ENCODE data around the gene B9D2. TPM values are rescaled to one million over a fixed set of nuclear protein-coding genes. Genes with fewer than 3 reads are reported as not detected.

Gene B9D2
- total RNA-seq, 3 donors from 2014 or later: 7.0 to 11.3 (median 9.1) TPM

- Histone ChIP-seq H3K4me3 (no peak overlapping the region), H3K36me3 (ENCODE audit: low read depth) (no peaks in the 10 kb centered on the region), H3K9me3 (no peaks in the 10 kb centered on the region), H3K4me1 (ENCODE audit: low read depth) (peaks cover 36% of the 10 kb centered on the region)
- intact Hi-C loops (cut with DNase I, micrococcal nuclease): no loop called here
- ATAC-seq (no peak), DNase-seq (no peak)
- TF ChIP-seq, protein P1, sequence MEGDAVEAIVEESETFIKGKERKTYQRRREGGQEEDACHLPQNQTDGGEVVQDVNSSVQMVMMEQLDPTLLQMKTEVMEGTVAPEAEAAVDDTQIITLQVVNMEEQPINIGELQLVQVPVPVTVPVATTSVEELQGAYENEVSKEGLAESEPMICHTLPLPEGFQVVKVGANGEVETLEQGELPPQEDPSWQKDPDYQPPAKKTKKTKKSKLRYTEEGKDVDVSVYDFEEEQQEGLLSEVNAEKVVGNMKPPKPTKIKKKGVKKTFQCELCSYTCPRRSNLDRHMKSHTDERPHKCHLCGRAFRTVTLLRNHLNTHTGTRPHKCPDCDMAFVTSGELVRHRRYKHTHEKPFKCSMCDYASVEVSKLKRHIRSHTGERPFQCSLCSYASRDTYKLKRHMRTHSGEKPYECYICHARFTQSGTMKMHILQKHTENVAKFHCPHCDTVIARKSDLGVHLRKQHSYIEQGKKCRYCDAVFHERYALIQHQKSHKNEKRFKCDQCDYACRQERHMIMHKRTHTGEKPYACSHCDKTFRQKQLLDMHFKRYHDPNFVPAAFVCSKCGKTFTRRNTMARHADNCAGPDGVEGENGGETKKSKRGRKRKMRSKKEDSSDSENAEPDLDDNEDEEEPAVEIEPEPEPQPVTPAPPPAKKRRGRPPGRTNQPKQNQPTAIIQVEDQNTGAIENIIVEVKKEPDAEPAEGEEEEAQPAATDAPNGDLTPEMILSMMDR (IDR thresholded peaks at IDR 0.05): no peak
Measured at GRCh38 chr19:41327076-41327575, 36.8 kb downstream of the B9D2 start.

GRCh38 chr19:41325947-41326706 is 37.8 kb downstream of the B9D2 start:
- no peak overlapping the region for H3K4me3 ChIP-seq
- intact Hi-C loops (cut with DNase I, micrococcal nuclease): no loop called here
- peak; percentile 4 for ATAC-seq
- no peaks in the 10 kb centered on the region for H3K36me3 ChIP-seq (ENCODE audit: low read depth)
- H3K9me3 ChIP-seq: no peaks in the 10 kb centered on the region
- DNase-seq: peak in 1 of 3 donors; percentile 68
- TF ChIP-seq, protein P1 (IDR thresholded peaks at IDR 0.05): no peak
- H3K4me1 ChIP-seq (ENCODE audit: low read depth): peaks cover 36% of the 10 kb centered on the region

DNA sequence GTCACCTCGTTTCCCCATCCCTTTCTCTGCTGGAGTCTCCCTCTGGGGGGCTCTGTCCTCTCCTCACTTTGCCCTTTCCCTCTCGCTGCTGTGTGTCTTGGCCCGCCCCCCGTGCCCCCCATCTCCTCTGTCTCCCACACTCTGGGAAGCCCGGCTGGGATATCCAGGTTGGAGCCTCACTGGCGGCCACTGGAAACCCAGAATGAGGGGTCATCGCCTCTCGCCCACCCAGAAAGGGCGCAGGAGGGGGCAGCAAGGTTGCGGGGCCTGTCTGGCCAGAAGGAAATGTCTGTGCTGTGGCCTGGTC is 38.4 kb downstream of the B9D2 start:
- DNase-seq (no peak), ATAC-seq (no peak)
- H3K9me3 ChIP-seq: no peaks in the 10 kb centered on the region
- peaks cover 36% of the 10 kb centered on the region for H3K4me1 ChIP-seq (ENCODE audit: low read depth)
- H3K36me3 ChIP-seq (ENCODE audit: low read depth): no peaks in the 10 kb centered on the region
- intact Hi-C loops (cut with DNase I, micrococcal nuclease): no loop called here
- TF ChIP-seq, protein P1 (IDR thresholded peaks at IDR 0.05): no peak
- H3K4me3 ChIP-seq: no peak overlapping the region

- ATAC-seq (no peak), DNase-seq (peak in 2 of 3 donors; percentile 63 to 80)
- Histone ChIP-seq H3K9me3 (no peaks in the 10 kb centered on the region), H3K4me3 (no peak overlapping the region), H3K4me1 (ENCODE audit: low read depth) (peaks cover 36% of the 10 kb centered on the region), H3K36me3 (ENCODE audit: low read depth) (no peaks in the 10 kb centered on the region)
- TF ChIP-seq, protein P1 (IDR thresholded peaks at IDR 0.05): no peak
- intact Hi-C loops (cut with DNase I, micrococcal nuclease): no loop called here
Measured at GRCh38 chr19:41324921-41325639, 38.9 kb downstream of the B9D2 start.

DNA sequence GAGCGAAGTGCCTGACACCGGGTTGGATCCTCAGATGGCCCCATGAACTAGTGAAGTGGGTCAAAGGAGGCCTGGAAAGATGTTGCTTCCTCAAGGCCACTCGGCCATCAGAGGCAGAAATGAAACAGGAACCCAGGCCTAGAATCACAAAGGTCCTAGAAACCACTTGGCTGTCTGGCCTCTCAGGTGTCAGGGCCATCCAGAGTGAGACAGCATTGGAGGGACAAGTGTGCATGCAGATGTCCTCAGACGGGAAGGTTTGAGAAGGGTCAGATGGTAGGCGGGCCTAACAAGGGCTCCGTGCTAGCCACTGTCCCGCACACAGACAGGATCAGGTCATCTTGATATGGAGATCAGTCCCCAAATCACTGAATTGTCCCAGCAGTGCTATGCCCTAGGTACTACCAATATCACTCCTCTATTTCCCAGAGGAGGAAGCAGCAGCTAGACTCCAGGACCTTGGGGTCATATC is 39.7 kb downstream of the B9D2 start:
- H3K36me3 ChIP-seq (ENCODE audit: low read depth): no peaks in the 10 kb centered on the region
- TF ChIP-seq, protein P1 (IDR thresholded peaks at IDR 0.05): no peak
- H3K4me1 ChIP-seq (ENCODE audit: low read depth): peaks cover 36% of the 10 kb centered on the region
- no peak overlapping the region for H3K4me3 ChIP-seq
- no peak for DNase-seq
- H3K9me3 ChIP-seq: no peaks in the 10 kb centered on the region
- intact Hi-C loops (cut with DNase I, micrococcal nuclease): no loop called here
- no peak for ATAC-seq
